OCI-LY1 (cell line): ENCODE measurements around the gene CHCHD3.

Experiments used
- H2AFZ ChIP-seq: fragments of 200-600 bp; sonication (generic), shearing (Covaris generic); 2 replicates; pipeline ENCODE4 v1.6.0; 2014; ENCODE audit warnings: antibody characterized with exemption, mild to moderate bottlenecking, low read length
- H3F3A ChIP-seq: fragments of 200-600 bp; sonication (generic), shearing (Covaris generic); 2 replicates; pipeline ENCODE4 v1.6.0; 2014; ENCODE audit warnings: mild to moderate bottlenecking, antibody characterized with exemption, low read length, moderate library complexity; ENCODE audit not compliant: insufficient read depth
- H3K27ac ChIP-seq: fragments of 200-600 bp; sonication (generic); 2 replicates; pipeline ENCODE4 v1.5.1; 2014; ENCODE audit warnings: low read length, mixed run types, mild to moderate bottlenecking, low read depth; ENCODE audit not compliant: poor library complexity, severe bottlenecking
- H3K27me3 ChIP-seq: fragments of 200-600 bp; sonication (generic); 2 replicates; pipeline ENCODE4 v1.6.0; 2014; ENCODE audit warnings: antibody characterized with exemption, mild to moderate bottlenecking, low read length, moderate library complexity; ENCODE audit not compliant: insufficient read depth
- H3K36me3 ChIP-seq: fragments of 200-600 bp; sonication (generic); 2 replicates; pipeline ENCODE4 v1.6.1; 2014; ENCODE audit warnings: mild to moderate bottlenecking, antibody characterized with exemption, low read length, moderate library complexity, mixed read lengths; ENCODE audit not compliant: insufficient read depth
- H3K4me1 ChIP-seq: fragments of 200-600 bp; sonication (generic); 2 replicates; pipeline ENCODE4 v1.5.1; 2014; ENCODE audit warnings: mild to moderate bottlenecking, low read length, moderate library complexity; ENCODE audit not compliant: insufficient read depth, severe bottlenecking
- H3K4me2 ChIP-seq: fragments of 200-600 bp; sonication (generic), shearing (Covaris generic); 2 replicates; pipeline ENCODE4 v1.6.1; 2014; ENCODE audit warnings: low read length
- H3K4me3 ChIP-seq: fragments of 200-600 bp; sonication (generic); 2 replicates; pipeline ENCODE4 v1.5.1; 2014; ENCODE audit warnings: low read length, low read depth, mild to moderate bottlenecking, mixed read lengths; ENCODE audit not compliant: poor library complexity, severe bottlenecking
- H3K79me2 ChIP-seq: fragments of 200-600 bp; shearing (Covaris generic); 2 replicates; pipeline ENCODE4 v1.6.1; 2016; ENCODE audit warnings: mixed run types, low read length, mixed read lengths; ENCODE audit not compliant: insufficient read depth
- H3K9ac ChIP-seq: fragments of 200-600 bp; sonication (generic), shearing (Covaris generic); 2 replicates; pipeline ENCODE4 v1.6.1; 2014; ENCODE audit warnings: mild to moderate bottlenecking, low read length, mixed read lengths
- H3K9me2 ChIP-seq: fragments of 200-600 bp; sonication (generic), shearing (Covaris generic); 2 replicates; pipeline ENCODE4 v1.6.1; 2014; ENCODE audit warnings: low read depth, mild to moderate bottlenecking, low read length, mixed read lengths
- H3K9me3 ChIP-seq: fragments of 200-600 bp; shearing (Covaris generic); 2 replicates; pipeline ENCODE4 v1.6.1; 2014; ENCODE audit warnings: low read length, mixed read lengths
- H4K20me1 ChIP-seq: fragments of 200-600 bp; sonication (generic), shearing (Covaris generic); 2 replicates; pipeline ENCODE4 v1.6.0; 2016; ENCODE audit warnings: mild to moderate bottlenecking, low read length; ENCODE audit not compliant: insufficient read depth
- CTCF ChIP-seq: fragments of 200-600 bp; sonication (generic), shearing (Covaris generic); IDR thresholded peaks from 2 replicates; pipeline ENCODE4 v1.5.1; 2017; ENCODE audit warnings: mild to moderate bottlenecking, antibody characterized with exemption, low read length, moderate library complexity, mixed read lengths
- EZH2 ChIP-seq: fragments of 200-600 bp; sonication (generic), shearing (Covaris generic); IDR thresholded peaks from 2 replicates; pipeline ENCODE4 v1.8.0; 2017; ENCODE audit warnings: borderline replicate concordance, mixed run types, mild to moderate bottlenecking, antibody characterized with exemption, low read length, moderate library complexity, mixed read lengths

The CHCHD3 gene

GRCh38 chr7:132766660-132767059, 315.2 kb downstream of the CHCHD3 start:
- Histone ChIP-seq H3F3A (no peaks in the 10 kb centered on the region), H3K9me2 (no peaks in the 10 kb centered on the region), H3K27me3 (0 out of 2 replicates have a peak, but pooled peaks cover 4% of the 10 kb centered on the region), H3K9ac (no peak overlapping the region), H4K20me1 (no peaks in the 10 kb centered on the region), H3K27ac (no peak overlapping the region), H3K36me3 (no peaks in the 10 kb centered on the region), H3K79me2 (no peaks in the 10 kb centered on the region), H3K4me3 (no peak overlapping the region), H3K4me1 (peaks cover 10% of the 10 kb centered on the region), H3K9me3 (peaks cover 12% of the 10 kb centered on the region), H2AFZ (no peak overlapping the region), H3K4me2 (no peak overlapping the region)
- TF ChIP-seq EZH2 (no peak), CTCF (no peak)

GRCh38 chr7:132765861-132766260, 316.0 kb downstream of the CHCHD3 start:
- peaks cover 2% of the 10 kb centered on the region for H3K4me1 ChIP-seq
- no peaks in the 10 kb centered on the region for H4K20me1 ChIP-seq
- no peak overlapping the region for H3K4me2 ChIP-seq
- H2AFZ ChIP-seq, result no peak overlapping the region
- no peak for TF ChIP-seq EZH2
- TF ChIP-seq CTCF, result no peak
- no peak overlapping the region for H3K9ac ChIP-seq
- no peak overlapping the region for H3K27ac ChIP-seq
- no peaks in the 10 kb centered on the region for H3K36me3 ChIP-seq
- H3K9me3 ChIP-seq, result peaks cover 12% of the 10 kb centered on the region
- no peaks in the 10 kb centered on the region for H3K9me2 ChIP-seq
- H3K79me2 ChIP-seq, result no peaks in the 10 kb centered on the region
- H3K4me3 ChIP-seq, result no peak overlapping the region
- 0 out of 2 replicates have a peak, but pooled peaks cover 4% of the 10 kb centered on the region for H3K27me3 ChIP-seq
- H3F3A ChIP-seq, result no peaks in the 10 kb centered on the region

GRCh38 chr7:132764762-132765161, 317.1 kb downstream of the CHCHD3 start:
- H3K9ac ChIP-seq, result no peak overlapping the region
- H3K9me3 ChIP-seq, result peaks cover 9% of the 10 kb centered on the region; the same call in 1 of the 2 replicates
- H2AFZ ChIP-seq, result no peak overlapping the region
- no peak overlapping the region for H3K4me2 ChIP-seq
- H3K27ac ChIP-seq, result no peak overlapping the region
- no peaks in the 10 kb centered on the region for H3K9me2 ChIP-seq
- no peaks in the 10 kb centered on the region for H3F3A ChIP-seq
- 0 out of 2 replicates have a peak, but pooled peaks cover 4% of the 10 kb centered on the region for H3K27me3 ChIP-seq
- H3K4me1 ChIP-seq, result no peaks in the 10 kb centered on the region
- H3K79me2 ChIP-seq, result no peaks in the 10 kb centered on the region
- H4K20me1 ChIP-seq, result no peaks in the 10 kb centered on the region
- H3K36me3 ChIP-seq, result no peaks in the 10 kb centered on the region
- TF ChIP-seq EZH2 (no peak), CTCF (no peak)
- no peak overlapping the region for H3K4me3 ChIP-seq
